Natural killer cell (primary cell): ENCODE measurements around the gene KDM5B. TPM values are rescaled to one million over a fixed set of nuclear protein-coding genes. Genes with fewer than 3 reads are reported as not detected.

Experiments used
- ATAC-seq, 3 donors: fragments of 150-1000 bp in 2 of 3; fragments of 200-7000 bp in 1 of 3; cut with Tn5 transposase; 1 replicate in 1 of 3; 2 replicates in 2 of 3; pipeline ENCODE4 v1.10.0; 2021; ENCODE audit warnings: mild to moderate bottlenecking in 2 of 3, moderate library complexity in 2 of 3
- DNase-seq, 2 donors: peaks; one replicate each; pipeline versions ENCODE4 v3.0.0 to v3.0.0-alpha.2; 2013 to 2021; ENCODE audit warnings: mixed read lengths in 1 of 2
- H3K27ac ChIP-seq: one replicate; pipeline ENCODE4 v1.5.1; 2013; ENCODE audit warnings: mild to moderate bottlenecking, low read length
- H3K27me3 ChIP-seq: one replicate; pipeline ENCODE4 v1.6.1; 2013; ENCODE audit warnings: low read length; ENCODE audit not compliant: control insufficient read depth, insufficient read depth
- H3K36me3 ChIP-seq: one replicate; pipeline ENCODE4 v1.6.1; 2013; ENCODE audit warnings: low read length; ENCODE audit not compliant: control insufficient read depth, insufficient read depth
- H3K4me1 ChIP-seq: one replicate; pipeline ENCODE4 v1.6.1; 2013; ENCODE audit warnings: low read length; ENCODE audit not compliant: control insufficient read depth, insufficient read depth
- H3K4me3 ChIP-seq: one replicate; pipeline ENCODE4 v1.5.1; 2013; ENCODE audit warnings: low read length
- H3K9me3 ChIP-seq: one replicate; pipeline ENCODE4 v1.6.1; 2013; ENCODE audit warnings: low read length; ENCODE audit not compliant: control insufficient read depth, insufficient read depth
- H3K27ac Mint-ChIP-seq, 2 donors: one replicate each; pipeline ENCODE4 v1.8.0; 2022; ENCODE audit warnings: mild to moderate bottlenecking in 2 of 2, mixed read lengths in 2 of 2, moderate library complexity in 1 of 2
- H3K27me3 Mint-ChIP-seq, 2 donors: one replicate each; pipeline ENCODE4 v1.8.0; 2022; ENCODE audit warnings: low read depth in 2 of 2, mixed read lengths in 2 of 2
- H3K36me3 Mint-ChIP-seq: one replicate; pipeline ENCODE4 v1.8.0; 2022; ENCODE audit warnings: mixed read lengths
- H3K4me1 Mint-ChIP-seq, 2 donors: one replicate each; pipeline ENCODE4 v1.8.0; 2022; ENCODE audit warnings: mixed read lengths in 2 of 2
- H3K4me3 Mint-ChIP-seq: one replicate; pipeline ENCODE4 v1.8.0; 2022; ENCODE audit warnings: mild to moderate bottlenecking, moderate library complexity, mixed read lengths
- H3K9me3 Mint-ChIP-seq, 2 donors: one replicate each; pipeline ENCODE4 v1.8.0; 2022; ENCODE audit warnings: mixed read lengths in 2 of 2
- WGBS: methylation state at CpG from one replicate; pipeline ENCODE4 v1.1.7; 2013; ENCODE audit warnings: missing lambda C conversion rate; ENCODE audit not compliant: insufficient coverage; 5-methylcytosine and 5-hydroxymethylcytosine counted together
- intact Hi-C: fragments of 100-400 bp; cut with micrococcal nuclease; formaldehyde crosslinking; loops from one replicate; pipeline ENCODE4 v1.14.2; 2022
- total RNA-seq, 4 donors: library from RNA; stranded (reverse); fragments of 120-200 nt in 1 of 4; gene quantifications; one replicate each; pipeline versions ENCODE4 v1.2.3 to v1.2.4, GENCODE V29; 2013 to 2022
- TF ChIP-seq, protein P1 (sequence below): fragments of 200-600 bp; IDR thresholded peaks from one replicate; pipeline ENCODE4 v1.8.0; 2022; ENCODE audit warnings: antibody characterized with exemption

KDM5B gene
- total RNA-seq, 3 donors from 2014 or later (not counting 1 experiment from before 2014, with no cell fraction given) = 107 to 121 (median 108) TPM

GRCh38 chr1:202683029-202683428 is 125.2 kb downstream of the KDM5B start:
- H3K27me3 Mint-ChIP-seq = peaks cover 34 to 71% of the 10 kb centered on the region in 2 donors

DNA sequence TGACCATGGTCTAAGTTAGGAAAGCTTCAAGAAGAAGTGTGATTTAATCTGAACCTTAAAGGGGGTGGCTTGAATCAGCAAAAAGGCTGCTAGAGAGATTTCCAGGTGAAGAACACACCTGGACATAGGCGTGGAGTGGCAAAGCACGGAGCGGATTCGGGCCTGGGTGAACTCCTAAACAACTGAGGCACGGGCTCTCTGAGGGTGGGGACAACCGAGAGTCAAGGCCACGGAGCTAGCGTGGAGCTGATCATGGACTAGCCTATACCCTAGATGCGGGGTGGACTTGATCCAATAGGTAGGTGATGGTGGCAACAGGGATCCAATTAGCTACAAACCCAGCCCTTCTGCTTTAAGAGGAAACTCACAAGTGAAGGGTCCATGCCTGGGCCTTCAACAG is 125.7 kb downstream of the KDM5B start:
- no peaks in the 10 kb centered on the region for H3K9me3 ChIP-seq
- Mint-ChIP-seq H3K9me3 (no peaks in the 10 kb centered on the region), H3K4me1 (no peaks in the 10 kb centered on the region), H3K27me3 (peaks cover 33 to 66% of the 10 kb centered on the region in 2 donors), H3K36me3 (no peaks in the 10 kb centered on the region), H3K27ac (no peak overlapping the region), H3K4me3 (no peak overlapping the region)
- no peak overlapping the region for H3K27ac ChIP-seq
- no peaks in the 10 kb centered on the region for H3K27me3 ChIP-seq
- H3K4me3 ChIP-seq = no peak overlapping the region
- no peaks in the 10 kb centered on the region for H3K4me1 ChIP-seq
- no peaks in the 10 kb centered on the region for H3K36me3 ChIP-seq
- ATAC-seq (no peak), DNase-seq (no peak)
- 90% methylated on average over 9 of the region's 9 CpGs for WGBS
- intact Hi-C loops = no loop called here
- TF ChIP-seq, protein P1, sequence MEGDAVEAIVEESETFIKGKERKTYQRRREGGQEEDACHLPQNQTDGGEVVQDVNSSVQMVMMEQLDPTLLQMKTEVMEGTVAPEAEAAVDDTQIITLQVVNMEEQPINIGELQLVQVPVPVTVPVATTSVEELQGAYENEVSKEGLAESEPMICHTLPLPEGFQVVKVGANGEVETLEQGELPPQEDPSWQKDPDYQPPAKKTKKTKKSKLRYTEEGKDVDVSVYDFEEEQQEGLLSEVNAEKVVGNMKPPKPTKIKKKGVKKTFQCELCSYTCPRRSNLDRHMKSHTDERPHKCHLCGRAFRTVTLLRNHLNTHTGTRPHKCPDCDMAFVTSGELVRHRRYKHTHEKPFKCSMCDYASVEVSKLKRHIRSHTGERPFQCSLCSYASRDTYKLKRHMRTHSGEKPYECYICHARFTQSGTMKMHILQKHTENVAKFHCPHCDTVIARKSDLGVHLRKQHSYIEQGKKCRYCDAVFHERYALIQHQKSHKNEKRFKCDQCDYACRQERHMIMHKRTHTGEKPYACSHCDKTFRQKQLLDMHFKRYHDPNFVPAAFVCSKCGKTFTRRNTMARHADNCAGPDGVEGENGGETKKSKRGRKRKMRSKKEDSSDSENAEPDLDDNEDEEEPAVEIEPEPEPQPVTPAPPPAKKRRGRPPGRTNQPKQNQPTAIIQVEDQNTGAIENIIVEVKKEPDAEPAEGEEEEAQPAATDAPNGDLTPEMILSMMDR = no peak

More at GRCh38 chr1:202683029-202683428, 125.2 kb downstream of the KDM5B start:
- no peaks in the 10 kb centered on the region for H3K4me1 ChIP-seq
- Mint-ChIP-seq H3K36me3 (no peaks in the 10 kb centered on the region), H3K27ac (no peak overlapping the region), H3K9me3 (no peaks in the 10 kb centered on the region), H3K4me1 (no peaks in the 10 kb centered on the region), H3K4me3 (no peak overlapping the region)
- H3K9me3 ChIP-seq = no peaks in the 10 kb centered on the region
- no peak overlapping the region for H3K4me3 ChIP-seq
- H3K27ac ChIP-seq = no peak overlapping the region
- no peak for ATAC-seq
- TF ChIP-seq, protein P1 = no peak
- no peak for DNase-seq
- no peaks in the 10 kb centered on the region for H3K36me3 ChIP-seq
- WGBS = 86% methylated on average over 3 of the region's 4 CpGs
- no peaks in the 10 kb centered on the region for H3K27me3 ChIP-seq
- intact Hi-C loops = no loop called here

DNA sequence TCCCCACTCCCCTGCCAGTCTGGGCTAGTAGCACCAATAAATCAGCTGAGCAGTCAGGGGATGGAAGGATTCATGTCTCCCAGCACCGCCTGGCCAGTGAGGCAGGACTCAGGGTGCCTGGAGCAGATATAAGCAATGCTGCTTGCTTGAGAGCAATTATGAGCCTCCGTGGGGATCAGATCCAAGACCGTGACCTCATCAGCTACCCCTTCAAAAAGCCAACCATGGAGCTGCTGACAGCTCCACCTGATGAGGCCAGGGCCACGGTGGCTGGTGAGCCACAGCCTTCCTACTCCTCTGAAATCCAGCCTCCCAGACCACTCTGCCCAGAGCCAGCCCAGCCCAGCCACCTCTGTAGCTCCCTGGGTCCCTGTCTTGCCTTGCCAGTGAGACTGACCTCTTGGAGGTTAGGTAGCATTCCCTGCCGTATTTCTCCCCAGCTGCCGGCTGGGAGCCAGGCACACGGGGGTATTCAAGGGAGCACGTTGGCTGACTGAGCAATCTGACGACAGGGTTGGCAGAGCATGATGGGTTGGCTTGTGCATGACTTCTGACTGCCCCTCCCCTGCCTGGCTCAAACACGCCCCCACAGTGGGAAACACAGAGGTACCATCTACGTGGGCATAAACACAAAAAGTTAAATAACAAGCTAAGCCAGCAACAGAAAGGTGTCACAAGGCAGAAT is 126.3 kb downstream of the KDM5B start:
- no peaks in the 10 kb centered on the region for H3K4me1 Mint-ChIP-seq
- Histone ChIP-seq H3K4me3 (no peak overlapping the region), H3K27ac (no peak overlapping the region), H3K9me3 (peaks cover 3% of the 10 kb centered on the region), H3K27me3 (no peaks in the 10 kb centered on the region), H3K4me1 (no peaks in the 10 kb centered on the region), H3K36me3 (no peaks in the 10 kb centered on the region)
- H3K4me3 Mint-ChIP-seq = no peak overlapping the region
- peaks cover 30 to 60% of the 10 kb centered on the region in 2 donors for H3K27me3 Mint-ChIP-seq
- no peaks in the 10 kb centered on the region for H3K36me3 Mint-ChIP-seq
- 71% methylated on average over 10 of the region's 11 CpGs for WGBS
- no peaks in the 10 kb centered on the region for H3K9me3 Mint-ChIP-seq
- intact Hi-C loops = no loop called here
- no peak overlapping the region for H3K27ac Mint-ChIP-seq
- DNase-seq (no peak), ATAC-seq (no peak)
- TF ChIP-seq, protein P1 = no peak
